ENCODE data around the gene SYT1.

DNA sequence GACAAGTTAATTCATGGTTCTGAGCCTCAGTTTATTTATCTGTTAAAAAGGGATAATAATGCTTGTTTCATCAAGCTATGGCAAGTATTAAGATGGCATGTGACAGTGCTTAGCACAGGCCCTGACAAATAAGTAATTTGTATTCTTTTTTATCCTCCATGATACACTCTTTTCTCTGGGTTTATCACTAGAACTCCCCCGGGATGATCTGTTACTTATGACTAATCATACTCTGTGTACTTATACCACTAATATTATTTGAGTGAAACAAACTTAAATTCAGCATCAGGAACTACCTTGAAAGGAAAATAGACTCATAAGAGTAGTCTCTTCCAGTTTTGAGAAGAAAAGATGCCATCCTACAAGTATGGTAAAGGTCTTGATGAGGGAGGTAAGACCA is 542.4 kb downstream of the SYT1 start:
- no peak for TF ChIP-seq EZH2 (IDR thresholded peaks at IDR 0.05; ENCODE audit: borderline replicate concordance, insufficient read depth, low read depth, low read length, poor library complexity, severe bottlenecking)
- TF ChIP-seq CTCF (IDR thresholded peaks at IDR 0.05): no peak

Data from B cell (primary cell).